T-helper 17 cell (primary cell): ENCODE results near the gene ADGRE1. TPM values are rescaled to one million over a fixed set of nuclear protein-coding genes. Genes with fewer than 3 reads are reported as not detected.
"Not testable (repeated sequence)": the region's sequence is repeated elsewhere in the genome, so short reads cannot be mapped to it uniquely, and the experiment has no call there.

Source experiments
- ATAC-seq: fragments of 150-1000 bp; cut with Tn5 transposase; 2 replicates; pipeline ENCODE4 v1.10.0; 2021; ENCODE audit warnings: mild to moderate bottlenecking, moderate library complexity
- DNase-seq, 3 donors: peaks; one replicate each; pipeline versions ENCODE4 v3.0.0 to v3.0.0-alpha.2; 2020 to 2021
- H3K9me3 ChIP-seq: one replicate; pipeline ENCODE4 v1.7.0; 2013; ENCODE audit warnings: low read length, mild to moderate bottlenecking; ENCODE audit not compliant: control insufficient read depth, poor library complexity, severe bottlenecking
- H3K27ac Mint-ChIP-seq: one replicate; pipeline ENCODE4 v1.8.0; 2022; ENCODE audit warnings: mild to moderate bottlenecking, moderate library complexity, mixed read lengths
- H3K27me3 Mint-ChIP-seq: one replicate; pipeline ENCODE4 v1.8.0; 2022; ENCODE audit warnings: mixed read lengths
- H3K36me3 Mint-ChIP-seq: one replicate; pipeline ENCODE4 v1.8.0; 2022; ENCODE audit warnings: low read depth, mixed read lengths
- H3K4me1 Mint-ChIP-seq: one replicate; pipeline ENCODE4 v1.8.0; 2022; ENCODE audit warnings: mild to moderate bottlenecking, mixed read lengths
- H3K4me3 Mint-ChIP-seq: one replicate; pipeline ENCODE4 v1.8.0; 2022; ENCODE audit warnings: mild to moderate bottlenecking, moderate library complexity, mixed read lengths
- total RNA-seq, 4 donors: library from RNA in 2 of 4; stranded (reverse) in 2 of 4; gene quantifications; one replicate each; pipeline ENCODE4 v1.2.3 and lab custom pipeline; 2022 to 2026

The ADGRE1 gene
- total RNA-seq, 2 donors from 2014 or later, result 3.6 to 6.6 TPM

DNA sequence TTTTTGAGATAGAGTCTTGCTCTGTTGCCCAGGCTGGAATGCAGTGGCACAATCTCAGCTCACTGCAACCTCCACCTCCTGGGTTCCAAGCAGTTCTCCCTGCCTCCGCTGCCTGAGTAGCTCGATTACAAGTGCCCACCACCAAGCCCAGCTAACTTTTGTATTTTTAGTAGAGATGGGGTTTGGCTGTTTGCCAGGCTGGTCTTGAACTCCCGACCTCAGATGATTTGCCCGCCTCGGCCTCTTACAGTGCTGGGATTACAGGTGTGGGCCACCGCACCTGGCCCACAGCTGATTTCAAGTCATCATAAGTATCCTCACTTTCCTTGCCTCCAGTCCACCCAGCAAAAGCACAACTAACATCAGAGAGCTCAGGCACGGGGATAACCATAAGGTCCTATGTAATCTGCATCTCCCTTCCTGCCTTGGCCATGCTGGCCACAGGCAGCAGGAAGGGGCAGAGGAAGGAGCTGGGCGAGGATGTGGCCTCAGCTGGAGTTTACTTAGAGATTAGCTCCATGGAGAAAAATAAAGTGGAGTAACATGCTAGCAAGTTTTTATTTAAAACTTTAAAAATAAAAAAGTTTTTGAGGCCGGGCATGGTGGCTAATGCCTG, 22.9 kb upstream of the ADGRE1 start:
- H3K27ac Mint-ChIP-seq, result peak overlapping the region; percentile 97
- H3K9me3 ChIP-seq, result no peaks in the 10 kb centered on the region
- H3K27me3 Mint-ChIP-seq, result no peaks in the 10 kb centered on the region
- DNase-seq, result no peak
- H3K4me1 Mint-ChIP-seq, result peaks cover 17% of the 10 kb centered on the region
- ATAC-seq, result no peak
- peak overlapping the region; percentile 43 for H3K4me3 Mint-ChIP-seq
- H3K36me3 Mint-ChIP-seq, result no peaks in the 10 kb centered on the region

DNA sequence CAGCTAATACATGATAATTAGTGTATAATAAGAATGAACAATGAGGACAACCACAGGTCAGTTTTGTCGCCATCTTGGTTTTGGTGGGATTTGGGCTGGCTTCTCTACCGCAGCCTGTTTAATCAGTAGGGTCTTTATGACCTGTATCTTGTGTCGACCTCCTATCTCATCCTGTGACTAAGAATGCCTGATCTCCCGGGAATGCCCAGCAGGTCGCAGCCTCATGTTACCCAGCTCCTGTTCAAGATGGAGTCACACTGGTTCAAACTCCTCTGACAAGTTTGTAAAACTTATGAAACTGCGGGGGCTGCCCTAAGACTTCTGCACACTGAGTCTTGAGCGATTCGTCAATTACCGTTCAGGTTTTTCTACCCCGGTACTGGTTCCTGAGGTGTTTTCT, 21.5 kb upstream of the ADGRE1 start:
- Mint-ChIP-seq H3K27me3 (no peaks in the 10 kb centered on the region), H3K36me3 (no peaks in the 10 kb centered on the region), H3K4me1 (peaks cover 20% of the 10 kb centered on the region), H3K27ac (no peak overlapping the region), H3K4me3 (no peak overlapping the region)
- H3K9me3 ChIP-seq, result no peaks in the 10 kb centered on the region
- ATAC-seq (no peak), DNase-seq (no peak)

DNA sequence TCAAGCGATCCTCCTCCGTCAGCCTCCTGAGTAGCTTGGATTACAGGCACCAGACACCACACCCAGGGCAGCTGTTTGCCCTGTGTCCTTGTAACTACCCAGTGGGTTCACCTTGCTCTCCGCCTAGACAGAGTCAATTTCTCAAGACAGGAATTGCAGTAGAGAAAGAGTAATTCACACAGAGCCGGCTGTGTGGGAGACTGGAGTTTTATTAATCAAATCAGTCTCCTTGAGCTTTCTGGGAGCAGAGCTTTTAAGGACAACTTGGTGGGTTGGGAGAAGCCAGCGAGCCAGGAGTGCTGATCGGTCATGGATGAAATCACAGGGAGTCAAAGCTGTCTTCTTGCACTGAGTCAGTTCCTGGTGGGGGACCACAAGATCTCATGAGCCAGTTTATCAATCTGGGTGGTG, 20.6 kb upstream of the ADGRE1 start:
- Mint-ChIP-seq H3K36me3 (no peaks in the 10 kb centered on the region), H3K4me3 (no peak overlapping the region), H3K4me1 (peaks cover 16% of the 10 kb centered on the region), H3K27me3 (no peaks in the 10 kb centered on the region), H3K27ac (peak overlapping the region; percentile 79)
- no peak for DNase-seq
- ATAC-seq, result no peak
- no peaks in the 10 kb centered on the region for H3K9me3 ChIP-seq

GRCh38 chr19:6868351-6868750, 19.0 kb upstream of the ADGRE1 start:
- no peak overlapping the region for H3K4me3 Mint-ChIP-seq
- peaks cover 8% of the 10 kb centered on the region for H3K4me1 Mint-ChIP-seq
- H3K9me3 ChIP-seq, result no peaks in the 10 kb centered on the region
- H3K36me3 Mint-ChIP-seq, result no peaks in the 10 kb centered on the region
- H3K27ac Mint-ChIP-seq, result no peak overlapping the region
- DNase-seq (no peak), ATAC-seq (no peak)
- no peaks in the 10 kb centered on the region for H3K27me3 Mint-ChIP-seq

DNA sequence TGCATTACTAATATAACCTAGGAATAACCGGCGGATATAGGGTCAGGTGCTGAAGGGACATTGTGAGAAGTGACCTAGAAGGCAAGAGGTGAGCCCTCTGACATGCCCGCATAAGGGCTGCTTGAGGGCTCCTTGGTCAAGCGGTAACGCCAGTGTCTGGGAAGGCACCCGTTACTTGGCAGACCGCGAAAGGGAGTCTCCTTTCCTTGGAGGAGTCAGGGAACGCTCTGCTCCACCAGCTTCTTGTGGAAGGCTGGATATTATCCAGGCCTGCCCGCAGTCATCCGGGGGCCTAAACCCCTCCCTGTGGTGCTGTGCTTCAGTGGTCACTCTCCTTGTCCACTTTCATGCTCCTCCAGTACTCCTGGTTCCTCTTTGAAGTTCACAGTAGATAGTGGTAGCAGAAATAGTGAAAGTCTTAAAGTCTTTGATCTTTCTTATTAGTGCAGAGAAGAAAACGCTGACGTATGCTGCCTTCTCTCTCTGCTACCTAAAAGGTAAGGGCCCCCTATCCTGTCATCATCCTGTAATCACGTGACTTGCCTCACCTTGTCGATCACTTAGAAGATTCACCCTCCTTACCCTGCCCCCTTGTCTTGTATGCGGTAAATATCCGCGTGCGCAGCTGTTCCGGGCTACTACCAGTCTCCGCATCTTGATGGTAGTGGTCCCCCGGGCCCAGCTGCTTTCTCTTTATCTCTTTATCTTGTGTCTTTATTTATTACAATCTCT, 18.1 kb upstream of the ADGRE1 start:
- DNase-seq, ATAC-seq, H3K4me3 Mint-ChIP-seq, H3K27ac Mint-ChIP-seq, H3K27me3 Mint-ChIP-seq, H3K4me1 Mint-ChIP-seq, H3K9me3 ChIP-seq, H3K36me3 Mint-ChIP-seq: not testable (repeated sequence)

DNA sequence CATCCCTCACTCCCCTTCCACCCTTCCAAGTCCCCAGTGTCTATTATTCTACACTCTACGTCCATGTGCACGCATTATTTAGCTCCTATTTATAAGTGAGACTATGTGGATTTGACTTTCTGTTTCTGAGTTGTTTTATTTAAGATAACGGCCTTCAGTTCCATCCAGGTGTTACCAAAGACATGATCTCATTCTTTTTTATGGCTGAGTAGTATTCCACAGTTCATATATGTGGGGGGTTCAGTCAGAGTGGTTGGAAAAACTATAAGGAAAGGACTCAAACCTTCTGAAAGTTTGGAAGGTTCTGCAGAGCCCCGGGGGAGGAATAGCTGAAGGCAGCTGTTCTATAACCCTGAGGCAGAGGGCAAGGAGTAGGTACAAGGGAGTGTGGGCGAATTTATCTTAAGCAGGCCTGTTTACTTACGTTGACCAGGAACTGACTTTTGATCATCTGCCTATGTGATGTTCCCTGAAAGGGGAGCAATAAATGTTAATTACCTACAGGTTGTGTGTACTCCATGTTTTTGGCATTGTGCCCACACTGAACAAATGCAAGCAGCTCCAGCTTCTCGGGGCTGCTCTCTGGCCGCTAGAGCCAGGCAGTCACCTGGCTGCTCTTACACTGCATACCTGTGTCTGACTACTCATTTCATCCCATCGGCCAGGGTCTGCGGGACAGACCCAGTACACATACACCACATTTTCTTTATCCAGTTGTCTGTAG, 13.5 kb upstream of the ADGRE1 start:
- no peak for ATAC-seq

DNA sequence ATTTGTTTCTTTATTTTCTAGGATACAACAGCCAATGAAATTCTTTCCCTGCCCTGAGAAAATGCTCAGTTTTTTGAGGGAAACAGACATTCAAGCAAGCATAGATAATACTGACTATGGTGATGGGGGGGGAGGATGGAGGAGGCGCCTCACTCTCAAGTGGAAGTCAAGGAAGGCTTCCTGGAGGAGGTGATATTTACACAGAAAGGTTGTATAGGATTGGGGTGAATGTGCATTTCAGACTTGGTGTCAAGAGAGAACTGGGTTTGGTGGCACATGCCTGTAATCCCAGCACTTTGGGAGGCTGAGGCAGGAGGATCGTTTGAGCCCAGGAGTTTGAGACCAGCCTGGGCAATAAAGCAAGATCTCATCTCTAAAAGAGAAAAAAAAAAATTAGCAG, 12.2 kb upstream of the ADGRE1 start:
- H3K4me1 Mint-ChIP-seq, result peaks cover 2% of the 10 kb centered on the region
- no peak for ATAC-seq
- H3K27me3 Mint-ChIP-seq, result no peaks in the 10 kb centered on the region
- no peak overlapping the region for H3K27ac Mint-ChIP-seq
- no peaks in the 10 kb centered on the region for H3K9me3 ChIP-seq
- H3K36me3 Mint-ChIP-seq, result peaks cover 6% of the 10 kb centered on the region
- no peak overlapping the region for H3K4me3 Mint-ChIP-seq
- DNase-seq, result no peak

More for the DNA sequence above, 13.5 kb upstream of the ADGRE1 start:
- no peaks in the 10 kb centered on the region for H3K9me3 ChIP-seq
- no peak overlapping the region for H3K27ac Mint-ChIP-seq
- H3K36me3 Mint-ChIP-seq, result peaks cover 6% of the 10 kb centered on the region
- H3K27me3 Mint-ChIP-seq, result no peaks in the 10 kb centered on the region
- no peak for DNase-seq
- H3K4me3 Mint-ChIP-seq, result no peak overlapping the region
- H3K4me1 Mint-ChIP-seq, result peaks cover 6% of the 10 kb centered on the region

DNA sequence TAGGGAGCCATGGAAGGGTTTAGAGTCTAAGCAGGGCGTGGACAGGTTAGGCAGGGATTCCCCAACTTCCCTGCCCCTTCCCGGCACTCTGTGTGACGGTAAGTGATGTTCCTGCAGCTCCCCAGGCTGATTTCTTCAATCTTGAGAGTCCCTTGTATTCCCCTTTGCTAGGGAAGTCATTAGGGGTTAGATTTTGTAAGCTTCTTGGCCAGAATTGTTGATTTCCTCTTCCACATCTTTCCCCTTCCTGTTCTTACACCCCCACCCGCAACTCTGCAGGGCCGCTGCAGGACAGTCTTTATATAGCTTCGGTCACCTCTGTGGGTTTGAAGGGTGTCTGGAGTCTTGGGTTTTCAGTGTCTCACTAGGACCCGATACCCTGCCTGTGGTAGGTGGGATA, 10.6 kb upstream of the ADGRE1 start:
- DNase-seq (no peak), ATAC-seq (no peak)
- no peak overlapping the region for H3K4me3 Mint-ChIP-seq
- no peak overlapping the region for H3K27ac Mint-ChIP-seq
- H3K36me3 Mint-ChIP-seq, result peaks cover 6% of the 10 kb centered on the region
- H3K4me1 Mint-ChIP-seq, result peaks cover 2% of the 10 kb centered on the region
- H3K27me3 Mint-ChIP-seq, result no peaks in the 10 kb centered on the region
- H3K9me3 ChIP-seq, result no peaks in the 10 kb centered on the region

- no peak for ATAC-seq
- Mint-ChIP-seq H3K36me3 (peaks cover 6% of the 10 kb centered on the region), H3K4me3 (no peak overlapping the region), H3K4me1 (peaks cover 2% of the 10 kb centered on the region), H3K27ac (no peak overlapping the region), H3K27me3 (no peaks in the 10 kb centered on the region)
- DNase-seq, result no peak
- no peaks in the 10 kb centered on the region for H3K9me3 ChIP-seq
These were observed 9.6 kb upstream of the ADGRE1 start for GRCh38 chr19:6877766-6878165.

DNA sequence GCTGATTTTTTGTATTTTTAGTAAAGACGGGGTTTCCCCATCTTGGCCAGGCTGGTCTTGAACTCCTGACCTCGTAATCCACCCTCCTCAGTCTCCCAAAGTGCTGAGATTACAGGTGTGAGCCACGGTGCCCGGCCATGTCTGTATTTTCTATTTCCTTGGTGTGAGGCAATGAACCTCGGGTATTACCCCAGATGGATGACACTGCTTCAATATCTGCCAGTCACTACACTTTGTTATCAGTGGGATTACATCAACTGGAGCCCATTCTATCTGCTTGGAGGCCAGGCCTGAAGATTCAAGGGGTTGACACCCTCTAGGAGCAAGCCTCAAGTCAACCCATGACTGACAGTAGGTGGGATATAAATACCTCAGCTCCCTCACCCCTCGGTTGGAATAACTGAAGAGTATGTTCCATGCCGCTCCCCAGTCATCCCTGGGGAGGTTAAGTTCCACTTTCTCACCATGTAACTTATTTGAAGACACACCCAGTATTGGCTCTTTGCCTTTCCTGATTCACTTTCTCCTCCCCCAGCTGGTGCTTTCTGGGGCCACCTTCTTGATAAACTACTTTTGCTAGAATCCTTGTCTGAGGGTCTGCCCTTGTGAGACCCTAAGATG, 992 bp upstream of the ADGRE1 start:
- no peaks in the 10 kb centered on the region for H3K9me3 ChIP-seq
- DNase-seq (no peak), ATAC-seq (no peak)
- Mint-ChIP-seq H3K4me3 (no peak overlapping the region), H3K36me3 (no peaks in the 10 kb centered on the region), H3K27me3 (no peaks in the 10 kb centered on the region), H3K27ac (no peak overlapping the region), H3K4me1 (peaks cover 8% of the 10 kb centered on the region)

- ATAC-seq, result no peak
- DNase-seq, result no peak
- no peaks in the 10 kb centered on the region for H3K9me3 ChIP-seq
- Mint-ChIP-seq H3K4me1 (peaks cover 22% of the 10 kb centered on the region), H3K27ac (no peak overlapping the region), H3K27me3 (no peaks in the 10 kb centered on the region), H3K4me3 (no peak overlapping the region), H3K36me3 (no peaks in the 10 kb centered on the region)
These were observed 1.6 kb downstream of the ADGRE1 start for GRCh38 chr19:6888967-6889366.

GRCh38 chr19:6890401-6890913, 3.1 kb downstream of the ADGRE1 start:
- DNase-seq (no peak), ATAC-seq (peak; percentile 60)
- Mint-ChIP-seq H3K27ac (peak overlapping the region; percentile 37), H3K36me3 (no peaks in the 10 kb centered on the region), H3K27me3 (no peaks in the 10 kb centered on the region), H3K4me1 (peaks cover 22% of the 10 kb centered on the region), H3K4me3 (peak overlapping the region; percentile 22)
- H3K9me3 ChIP-seq, result peaks cover 2% of the 10 kb centered on the region

- H3K36me3 Mint-ChIP-seq, result no peaks in the 10 kb centered on the region
- ATAC-seq (peak; percentile 48), DNase-seq (no peak)
- peak overlapping the region; percentile 22 for H3K4me3 Mint-ChIP-seq
- peaks cover 5% of the 10 kb centered on the region for H3K9me3 ChIP-seq
- no peaks in the 10 kb centered on the region for H3K27me3 Mint-ChIP-seq
- H3K4me1 Mint-ChIP-seq, result peaks cover 22% of the 10 kb centered on the region
- peak overlapping the region; percentile 37 for H3K27ac Mint-ChIP-seq
These were observed 3.6 kb downstream of the ADGRE1 start for GRCh38 chr19:6890938-6891337.
